Body of pancreas (tissue), 4 donors: Measurements from ENCODE around the gene KRTAP2-3. TPM values are rescaled to one million over a fixed set of nuclear protein-coding genes. Genes with fewer than 3 reads are reported as not detected.

Source experiments
- ATAC-seq: fragments of 150-250 bp; one replicate; pipeline ENCODE4 v1.9.1; 2016
- DNase-seq, 4 donors: peaks; one replicate each; pipeline ENCODE4 v3.0.0-alpha.2; 2019
- H3K27ac ChIP-seq, 4 donors: fragments of 200-600 bp; sonication (generic); 1 replicate in 3 of 4; 2 replicates in 1 of 4; pipeline versions ENCODE4 v1.5.1 to v1.6.1; 2016 to 2019; ENCODE audit warnings: mild to moderate bottlenecking in 1 of 4, mixed read lengths in 1 of 4, moderate library complexity in 1 of 4
- H3K27me3 ChIP-seq, 2 donors: fragments of 200-600 bp; sonication (generic); one replicate each; pipeline ENCODE4 v1.6.0; 2016; ENCODE audit warnings: mild to moderate bottlenecking in 1 of 2
- H3K36me3 ChIP-seq, 2 donors: fragments of 200-600 bp; sonication (generic); replicated peaks in 1 of 2; 2 replicates each; pipeline ENCODE4 v1.5.1; 2016; ENCODE audit warnings: low read depth in 2 of 2; ENCODE audit not compliant: insufficient read depth in 1 of 2
- H3K4me1 ChIP-seq: fragments of 200-600 bp; sonication (generic); one replicate; pipeline ENCODE4 v1.6.0; 2016
- H3K4me3 ChIP-seq, 2 donors: fragments of 200-600 bp; sonication (generic); 1 replicate in 1 of 2; 2 replicates in 1 of 2; pipeline ENCODE4 v1.5.1; 2016 to 2019
- H3K9me3 ChIP-seq, 3 donors: fragments of 200-600 bp; sonication (generic); 1 replicate in 2 of 3; 2 replicates in 1 of 3; pipeline ENCODE4 v1.5.1; 2016
- CTCF ChIP-seq, 7 experiments: fragments of 450-650 bp in 4 of 7; fragments of 200-600 bp in 3 of 7; sonication (generic) in 3 of 7; IDR thresholded peaks; one replicate each; pipeline ENCODE4 v1.5.1; 2016 to 2019; ENCODE audit warnings: antibody characterized with exemption in 7 of 7
- POLR2A ChIP-seq, 3 donors: fragments of 450-650 bp; IDR thresholded peaks; one replicate each; pipeline ENCODE4 v1.6.1; 2016; ENCODE audit warnings: antibody characterized with exemption in 3 of 3, mild to moderate bottlenecking in 2 of 3
- WGBS, 2 donors: methylation state at CpG; one replicate each; pipeline ENCODE4 v1.1.5; 2017; 5-methylcytosine and 5-hydroxymethylcytosine counted together
- intact Hi-C: fragments of 100-400 bp; cut with DNase I; formaldehyde crosslinking; loops from one replicate; pipeline ENCODE4 v1.15.1; 2023
- total RNA-seq, 2 donors: library from RNA; depleted of rRNA; stranded (reverse); fragments of >200 nt; gene quantifications; one replicate each; pipeline ENCODE4 v1.1.0, GENCODE V29; 2016

The KRTAP2-3 gene
- total RNA-seq, 2 donors from 2014 or later, result not detected

- intact Hi-C loops, result no loop called here
- no peaks in the 10 kb centered on the region for H3K4me1 ChIP-seq
- ATAC-seq (no peak), DNase-seq (no peak)
- no peaks in the 10 kb centered on the region for H3K27me3 ChIP-seq
- no peaks in the 10 kb centered on the region for H3K9me3 ChIP-seq
- H3K27ac ChIP-seq, result no peak overlapping the region
- WGBS, 2 donors, result 28 to 42% methylated on average over 4 of the region's 4 CpGs
- no peaks in the 10 kb centered on the region for H3K36me3 ChIP-seq
- TF ChIP-seq POLR2A (IDR thresholded peaks at IDR 0.05) (no peak), CTCF (IDR thresholded peaks at IDR 0.05) (no peak)
- no peak overlapping the region for H3K4me3 ChIP-seq
These were observed 22.7 kb upstream of the KRTAP2-3 start for GRCh38 chr17:41082626-41083025.

DNA sequence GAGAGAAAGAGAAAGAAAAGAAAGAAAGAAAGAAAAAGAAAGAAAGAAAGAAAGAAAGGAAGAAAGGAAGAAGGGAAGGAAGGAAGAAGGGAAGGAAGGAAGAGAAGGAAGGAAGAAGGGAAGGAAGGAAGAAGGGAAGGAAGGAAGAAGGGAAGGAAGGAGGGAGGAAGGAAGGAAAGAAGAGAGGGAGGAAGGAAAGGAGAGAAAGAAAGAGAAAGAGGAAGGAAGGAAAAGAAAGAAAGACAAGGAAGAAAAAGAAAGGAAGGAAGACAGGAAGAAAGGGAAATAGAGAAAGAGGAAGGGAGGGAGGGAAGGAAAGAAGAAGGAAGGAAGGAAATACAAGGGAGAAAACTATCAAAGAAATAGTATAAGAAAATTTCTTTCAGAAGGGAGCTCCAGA, 16.9 kb upstream of the KRTAP2-3 start:
- TF ChIP-seq POLR2A (IDR thresholded peaks at IDR 0.05) (no peak), CTCF (IDR thresholded peaks at IDR 0.05) (no peak)
- no peak for DNase-seq
- H3K36me3 ChIP-seq, result no peaks in the 10 kb centered on the region
- H3K4me1 ChIP-seq, result no peaks in the 10 kb centered on the region
- no peaks in the 10 kb centered on the region for H3K9me3 ChIP-seq
- H3K27me3 ChIP-seq, result no peaks in the 10 kb centered on the region
- H3K4me3 ChIP-seq, result no peak overlapping the region
- no peak for ATAC-seq
- no peak overlapping the region for H3K27ac ChIP-seq
- intact Hi-C loops, result no loop called here

DNA sequence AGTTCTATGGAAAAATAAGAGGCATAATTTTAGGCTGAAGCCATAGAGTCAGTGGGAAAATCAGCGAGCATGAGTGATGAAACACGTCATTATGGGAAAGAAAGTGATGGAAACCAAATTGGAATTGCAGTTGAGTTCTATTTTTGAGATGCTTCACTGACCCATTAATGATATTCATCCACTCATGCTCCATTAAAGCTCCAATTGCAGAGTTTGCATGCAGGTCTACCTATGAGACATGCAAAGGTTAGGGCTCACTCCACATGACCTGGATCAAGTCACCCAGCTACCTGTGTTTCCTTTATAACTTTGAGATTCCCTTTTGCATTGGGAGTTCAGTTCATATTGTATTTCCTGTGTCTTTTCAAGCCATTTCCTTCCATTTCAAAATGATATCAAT, 13.8 kb upstream of the KRTAP2-3 start:
- H3K36me3 ChIP-seq, result no peaks in the 10 kb centered on the region
- no peaks in the 10 kb centered on the region for H3K27me3 ChIP-seq
- intact Hi-C loops, result no loop called here
- WGBS, 2 donors, result 91 to 92% methylated on average over 2 of the region's 2 CpGs
- no peaks in the 10 kb centered on the region for H3K4me1 ChIP-seq
- DNase-seq (no peak), ATAC-seq (no peak)
- no peak overlapping the region for H3K27ac ChIP-seq
- H3K4me3 ChIP-seq, result no peak overlapping the region
- no peaks in the 10 kb centered on the region for H3K9me3 ChIP-seq
- no peak for TF ChIP-seq POLR2A (IDR thresholded peaks at IDR 0.05)
- TF ChIP-seq CTCF (IDR thresholded peaks at IDR 0.05), result no peak

- no peak for TF ChIP-seq POLR2A (IDR thresholded peaks at IDR 0.05)
- TF ChIP-seq CTCF (IDR thresholded peaks at IDR 0.05), result no peak
- Histone ChIP-seq H3K4me1 (no peaks in the 10 kb centered on the region), H3K27me3 (no peaks in the 10 kb centered on the region), H3K4me3 (no peak overlapping the region), H3K9me3 (no peaks in the 10 kb centered on the region), H3K27ac (no peak overlapping the region), H3K36me3 (no peaks in the 10 kb centered on the region)
- DNase-seq (no peak), ATAC-seq (peak; percentile 24)
- WGBS, 2 donors, result 81 to 87% methylated on average over 5 of the region's 5 CpGs
- intact Hi-C loops, result no loop called here
These were observed 11.9 kb upstream of the KRTAP2-3 start for GRCh38 chr17:41071606-41072360.

- Histone ChIP-seq H3K9me3 (no peaks in the 10 kb centered on the region), H3K27me3 (no peaks in the 10 kb centered on the region), H3K36me3 (no peaks in the 10 kb centered on the region), H3K4me3 (no peak overlapping the region), H3K27ac (no peak overlapping the region), H3K4me1 (no peaks in the 10 kb centered on the region)
- no peak for TF ChIP-seq CTCF (IDR thresholded peaks at IDR 0.05)
- no peak for TF ChIP-seq POLR2A (IDR thresholded peaks at IDR 0.05)
- intact Hi-C loops, result no loop called here
- DNase-seq (no peak), ATAC-seq (no peak)
- 68 to 70% methylated on average over 3 of the region's 3 CpGs for WGBS, 2 donors
These were observed 9.1 kb upstream of the KRTAP2-3 start for GRCh38 chr17:41069031-41069430.
